Measurements from ENCODE around the gene CHRNG.

DNA sequence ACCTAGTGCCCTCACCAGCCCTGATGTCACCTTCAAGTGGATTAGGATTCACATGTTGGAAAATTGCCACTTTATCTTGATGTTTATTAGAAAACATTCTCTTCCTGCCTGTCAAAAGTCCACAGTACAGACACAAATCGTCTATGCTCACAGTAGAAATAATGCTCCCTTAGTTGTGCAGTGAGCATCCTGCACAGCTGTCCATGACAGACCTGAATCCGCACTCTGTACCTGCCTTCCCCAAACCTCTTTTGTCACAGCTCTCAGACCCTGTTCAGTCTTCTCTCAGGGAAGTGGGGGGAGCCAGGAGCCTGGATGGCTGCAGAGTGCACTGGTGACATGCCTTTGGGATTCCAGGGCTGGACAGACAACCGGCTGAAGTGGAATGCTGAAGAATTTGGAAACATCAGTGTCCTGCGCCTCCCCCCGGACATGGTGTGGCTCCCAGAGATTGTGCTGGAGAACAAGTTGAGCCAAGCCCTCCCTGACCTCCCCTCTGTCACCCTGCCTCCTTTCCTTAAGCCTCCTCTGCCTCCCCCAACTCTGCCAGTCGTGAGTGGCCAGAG is 11.5 kb upstream of the CHRNG start:
- TF ChIP-seq, protein P1, sequence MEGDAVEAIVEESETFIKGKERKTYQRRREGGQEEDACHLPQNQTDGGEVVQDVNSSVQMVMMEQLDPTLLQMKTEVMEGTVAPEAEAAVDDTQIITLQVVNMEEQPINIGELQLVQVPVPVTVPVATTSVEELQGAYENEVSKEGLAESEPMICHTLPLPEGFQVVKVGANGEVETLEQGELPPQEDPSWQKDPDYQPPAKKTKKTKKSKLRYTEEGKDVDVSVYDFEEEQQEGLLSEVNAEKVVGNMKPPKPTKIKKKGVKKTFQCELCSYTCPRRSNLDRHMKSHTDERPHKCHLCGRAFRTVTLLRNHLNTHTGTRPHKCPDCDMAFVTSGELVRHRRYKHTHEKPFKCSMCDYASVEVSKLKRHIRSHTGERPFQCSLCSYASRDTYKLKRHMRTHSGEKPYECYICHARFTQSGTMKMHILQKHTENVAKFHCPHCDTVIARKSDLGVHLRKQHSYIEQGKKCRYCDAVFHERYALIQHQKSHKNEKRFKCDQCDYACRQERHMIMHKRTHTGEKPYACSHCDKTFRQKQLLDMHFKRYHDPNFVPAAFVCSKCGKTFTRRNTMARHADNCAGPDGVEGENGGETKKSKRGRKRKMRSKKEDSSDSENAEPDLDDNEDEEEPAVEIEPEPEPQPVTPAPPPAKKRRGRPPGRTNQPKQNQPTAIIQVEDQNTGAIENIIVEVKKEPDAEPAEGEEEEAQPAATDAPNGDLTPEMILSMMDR (IDR thresholded peaks at IDR 0.05; ENCODE audit: low read depth, low read length, poor library complexity, severe bottlenecking) = no peak
- TF ChIP-seq EZH2phosphoT487 (IDR thresholded peaks at IDR 0.05; ENCODE audit: borderline replicate concordance, low read length) = no peak
